Activated CD4-positive, alpha-beta T cell treated with anti-CD3 and anti-CD28 coated beads, Interleukin-10, Interleukin-2, amounts not matched to agents 100 ng/mL and 50 ng/mL, durations not matched to agents 16 hours and 8 hours (primary cell): Measurements from ENCODE around the gene SLC25A42.
"Not testable (repeated sequence)": the region's sequence is repeated elsewhere in the genome, so short reads cannot be mapped to it uniquely, and the experiment has no call there.

Experiments
- DNase-seq: peaks from one replicate; pipeline ENCODE4 v3.0.0-alpha.2; 2020

SLC25A42 gene

GRCh38 chr19:19063183-19064097, at the start of gene SLC25A42:
Gene SLC25A42 (plus strand): TSS chr19:19063994. CDS start chr19:19096125, 32,131 bp downstream.
- peak; percentile 99 for DNase-seq

GRCh38 chr19:19021115-19021514, 42.7 kb upstream of the SLC25A42 start:
- DNase-seq: no peak

- DNase-seq: no peak
Measured at GRCh38 chr19:19022380-19022961, 41.3 kb upstream of the SLC25A42 start.

- DNase-seq: not testable (repeated sequence)
Measured at GRCh38 chr19:19023376-19023775, 40.4 kb upstream of the SLC25A42 start.

- no peak for DNase-seq
Measured at GRCh38 chr19:19025861-19026260, 37.9 kb upstream of the SLC25A42 start.

- DNase-seq: no peak
Measured at GRCh38 chr19:19026299-19026971, 37.4 kb upstream of the SLC25A42 start.

- DNase-seq: no peak
Measured at GRCh38 chr19:19027228-19027627, 36.6 kb upstream of the SLC25A42 start.

GRCh38 chr19:19028526-19028925, 35.3 kb upstream of the SLC25A42 start:
- DNase-seq: no peak

GRCh38 chr19:19031891-19032290, 31.9 kb upstream of the SLC25A42 start:
- no peak for DNase-seq

GRCh38 chr19:19032420-19033175, 31.2 kb upstream of the SLC25A42 start:
- DNase-seq: peak; percentile 94

GRCh38 chr19:19033176-19033425, 30.7 kb upstream of the SLC25A42 start:
- no peak for DNase-seq

GRCh38 chr19:19033426-19034203, 30.2 kb upstream of the SLC25A42 start, which contains the start of the genes ARMC6 and SUGP2:
Gene ARMC6 (plus strand): TSS chr19:19033603. CDS start chr19:19034210, 607 bp downstream.
Gene SUGP2 (minus strand): TSS chr19:19033517. CDS start chr19:19031071, 2,446 bp downstream.
- peak; percentile 94 for DNase-seq

GRCh38 chr19:19034204-19034624, 29.6 kb upstream of the SLC25A42 start:
- DNase-seq: peak; percentile 90

GRCh38 chr19:19039901-19040300, 23.9 kb upstream of the SLC25A42 start:
- peak; percentile 42 for DNase-seq

- DNase-seq: no peak
Measured at GRCh38 chr19:19040417-19040816, 23.4 kb upstream of the SLC25A42 start.

GRCh38 chr19:19042732-19043280, 21.0 kb upstream of the SLC25A42 start:
- DNase-seq: no peak

- no peak for DNase-seq
Measured at GRCh38 chr19:19043481-19043880, 20.3 kb upstream of the SLC25A42 start.

- no peak for DNase-seq
Measured at GRCh38 chr19:19043881-19044280, 19.9 kb upstream of the SLC25A42 start.

- no peak for DNase-seq
Measured at GRCh38 chr19:19049406-19049805, 14.4 kb upstream of the SLC25A42 start.

- DNase-seq: no peak
Measured at GRCh38 chr19:19050104-19050503, 13.7 kb upstream of the SLC25A42 start.

- DNase-seq: no peak
Measured at GRCh38 chr19:19050731-19051130, 13.1 kb upstream of the SLC25A42 start.
